Sigmoid colon (tissue), 4 donors: ENCODE results near the gene CYFIP2.

Experiments
- CTCF ChIP-seq, 4 experiments: fragments of 450-650 bp in 3 of 4; fragments of 200-600 bp in 1 of 4; IDR thresholded peaks; one replicate each; pipeline ENCODE4 v1.5.1; 2016 to 2019; ENCODE audit warnings: antibody characterized with exemption in 4 of 4, mild to moderate bottlenecking in 3 of 4, moderate library complexity in 2 of 4
- EP300 ChIP-seq, 4 donors: sonication (generic); formaldehyde crosslinking; IDR thresholded peaks; one replicate each; pipeline ENCODE4 v1.6.1; 2017; ENCODE audit warnings: antibody characterized with exemption in 4 of 4
- POLR2A ChIP-seq, 2 donors: fragments of 450-650 bp; IDR thresholded peaks; one replicate each; pipeline ENCODE4 v1.6.1; 2016; ENCODE audit warnings: antibody characterized with exemption in 2 of 2, mild to moderate bottlenecking in 2 of 2, moderate library complexity in 2 of 2

GRCh38 chr5:157326440-157327005 lies 60.6 kb downstream of the CYFIP2 start:
- no peak for TF ChIP-seq CTCF (IDR thresholded peaks at IDR 0.05)
- no peak for TF ChIP-seq POLR2A (IDR thresholded peaks at IDR 0.05)
- no peak for TF ChIP-seq EP300 (IDR thresholded peaks at IDR 0.05)
